GM18519 (cell line): Measurements from ENCODE around the gene PKN2.

Experiments used
- ATAC-seq: cut with Tn5 transposase; IDR thresholded peaks from one replicate; pipeline ENCODE4 v1.9.1; 2021; ENCODE audit warnings: mild to moderate bottlenecking, moderate library complexity; ENCODE audit not compliant: unreplicated experiment, low FRiP score

Gene PKN2

DNA sequence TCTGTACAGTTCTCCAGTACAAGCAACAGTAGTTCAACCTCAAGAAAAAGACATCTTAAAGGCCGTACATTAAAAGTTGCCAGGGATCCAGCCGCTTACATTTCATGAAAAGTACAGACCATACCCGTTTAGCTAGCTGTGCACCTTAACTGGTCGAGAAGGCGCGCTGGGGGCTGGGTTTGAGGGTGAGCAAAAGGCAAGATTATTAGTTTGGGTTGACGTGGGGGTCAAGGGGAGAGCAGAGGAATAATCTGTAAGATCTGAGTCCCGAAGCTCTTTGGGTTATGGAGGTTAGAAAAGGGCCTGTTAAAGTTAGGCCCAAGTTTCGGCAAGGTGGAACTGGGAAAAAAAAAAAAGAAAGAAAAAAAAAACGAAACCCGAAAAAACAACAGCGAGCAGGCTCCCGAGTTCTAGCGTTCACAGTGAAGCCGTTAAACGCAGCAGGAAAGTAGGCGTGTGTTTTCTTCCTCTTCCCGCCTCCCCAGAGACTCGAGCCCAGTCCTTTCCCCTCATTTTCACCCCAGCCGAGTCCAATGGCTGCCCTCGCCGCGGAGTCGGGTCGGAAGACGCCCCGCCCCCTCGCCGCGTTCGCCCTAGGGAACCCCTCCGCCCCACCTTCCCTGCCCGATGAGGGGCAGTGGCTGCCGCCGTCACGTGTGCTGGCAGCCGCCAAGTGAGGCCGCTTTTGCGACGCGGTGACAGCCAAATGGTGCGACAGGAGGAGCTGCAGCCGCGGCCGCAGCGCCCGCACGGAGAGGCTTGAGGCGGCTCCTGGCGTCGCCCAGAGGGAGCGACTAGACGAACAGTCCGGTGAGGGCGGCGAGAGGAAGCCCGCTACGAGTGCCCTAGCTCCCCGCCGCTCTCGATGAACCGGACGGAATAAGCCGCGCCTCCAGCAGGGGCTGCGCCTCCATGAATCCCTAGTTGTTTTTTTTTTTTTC is at the start of gene PKN2:
TSS of gene PKN2 (plus strand) at position 733 of the 941 bp plus-strand sequence. CDS start 308 bp downstream, outside the sequence.
- ATAC-seq, result peak; percentile 86

DNA sequence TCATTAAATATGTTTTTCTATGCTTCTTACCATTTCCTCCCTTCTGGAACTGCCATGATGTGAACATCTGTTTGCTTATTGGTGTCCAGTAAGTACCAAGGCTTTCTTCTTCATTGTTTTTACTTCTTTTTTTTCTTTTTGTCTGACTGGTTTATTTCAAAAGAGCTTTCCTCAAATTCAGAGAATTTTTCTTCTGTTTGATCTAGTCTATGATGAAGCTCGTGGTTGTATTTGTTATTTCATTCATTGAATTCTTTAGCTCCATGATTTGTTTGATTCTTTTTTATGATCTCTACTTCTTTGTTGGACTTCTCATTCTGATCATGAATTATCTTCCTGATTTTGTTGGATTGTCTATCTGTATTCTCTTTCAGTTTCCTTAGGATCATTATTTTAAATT is 49.5 kb upstream of the PKN2 start:
- ATAC-seq, result no peak

DNA sequence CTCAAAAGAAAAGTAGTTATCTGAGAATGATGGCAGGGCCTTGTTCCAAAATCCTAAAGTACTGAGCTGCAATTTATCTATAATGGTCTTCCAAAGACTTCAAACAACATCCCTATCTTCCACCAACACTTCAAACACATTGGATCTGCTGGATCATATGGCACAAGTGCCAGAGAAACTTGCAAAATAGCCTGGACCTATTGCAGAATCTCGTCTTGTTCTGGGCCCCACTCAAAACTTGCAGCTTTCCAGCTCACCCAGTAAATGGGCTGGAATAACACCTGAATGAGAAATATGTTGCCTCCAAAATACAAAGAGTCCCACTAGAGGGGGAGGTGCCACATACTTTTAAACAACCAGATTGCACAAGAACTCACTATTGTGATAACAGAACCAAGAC is 44.0 kb upstream of the PKN2 start:
- no peak for ATAC-seq

DNA sequence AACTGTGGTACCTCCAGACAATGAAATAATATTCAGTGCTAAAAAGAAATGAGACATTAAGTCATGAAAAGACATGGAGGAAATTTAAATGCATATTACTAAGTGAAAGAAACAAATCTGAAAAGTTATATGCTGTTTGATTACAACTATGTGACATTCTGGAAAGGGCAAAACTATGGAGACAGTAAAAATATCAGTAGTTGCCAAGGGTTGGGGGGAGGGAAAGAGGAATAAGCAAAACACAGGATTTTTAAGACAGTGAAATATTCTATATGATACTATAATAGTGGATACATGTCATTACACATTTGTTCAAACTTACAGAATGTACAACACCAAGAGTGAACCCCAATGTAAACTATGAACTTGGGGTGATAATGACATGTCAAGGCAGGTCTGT is 38.2 kb upstream of the PKN2 start:
- no peak for ATAC-seq

DNA sequence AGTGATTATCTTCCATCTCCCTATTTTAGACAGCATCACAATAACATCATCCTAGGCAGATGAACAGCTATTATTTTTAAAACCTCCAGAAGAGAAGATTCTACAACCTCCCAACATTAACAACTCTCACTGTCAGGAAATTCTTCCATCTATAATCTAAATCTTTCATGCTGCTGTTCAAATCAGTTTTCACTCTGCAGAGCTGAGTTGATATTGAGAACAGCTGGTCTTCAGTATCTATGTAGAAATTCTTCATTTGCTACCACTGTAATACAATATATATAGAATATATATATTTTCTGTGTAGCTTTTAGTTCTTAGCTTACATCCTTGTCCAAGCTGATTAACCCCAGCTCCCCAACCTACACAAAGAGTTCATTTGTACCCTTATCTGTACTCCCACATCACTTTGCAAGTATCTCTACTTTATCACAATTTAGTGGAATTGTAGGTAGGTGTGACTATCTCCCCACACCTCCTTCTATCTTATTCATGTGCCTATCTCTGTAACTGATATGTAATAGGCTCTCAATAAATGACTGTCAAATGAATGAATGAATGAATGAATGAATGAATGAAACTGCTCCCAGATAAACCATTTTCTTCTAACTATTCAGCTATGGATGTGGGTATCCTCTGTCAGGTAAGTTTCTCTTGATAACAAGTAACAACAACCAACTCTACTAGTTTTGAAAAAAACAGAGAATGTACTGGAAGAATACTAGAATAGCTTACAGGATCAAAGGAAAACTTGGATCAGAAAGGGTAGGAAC is 37.4 kb upstream of the PKN2 start:
- ATAC-seq, result no peak

DNA sequence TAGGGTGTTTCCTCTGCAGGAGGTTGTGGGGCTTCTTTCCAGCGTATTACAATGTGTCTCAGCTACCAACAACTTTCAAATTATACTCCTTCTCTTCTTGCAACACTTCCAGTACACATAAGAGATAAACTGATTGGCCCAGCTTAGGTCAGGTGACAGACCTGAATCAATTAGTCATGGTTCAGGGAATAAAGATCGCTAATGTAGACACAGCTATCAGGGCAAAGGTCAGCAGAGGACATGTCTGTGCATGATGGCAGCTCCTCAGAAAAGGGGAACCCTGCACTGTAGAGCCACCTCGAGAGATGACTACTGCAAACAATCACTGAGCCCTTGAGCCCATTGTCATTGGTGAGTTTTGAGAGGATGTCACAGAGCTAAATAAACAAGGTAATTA is 36.8 kb upstream of the PKN2 start:
- no peak for ATAC-seq

DNA sequence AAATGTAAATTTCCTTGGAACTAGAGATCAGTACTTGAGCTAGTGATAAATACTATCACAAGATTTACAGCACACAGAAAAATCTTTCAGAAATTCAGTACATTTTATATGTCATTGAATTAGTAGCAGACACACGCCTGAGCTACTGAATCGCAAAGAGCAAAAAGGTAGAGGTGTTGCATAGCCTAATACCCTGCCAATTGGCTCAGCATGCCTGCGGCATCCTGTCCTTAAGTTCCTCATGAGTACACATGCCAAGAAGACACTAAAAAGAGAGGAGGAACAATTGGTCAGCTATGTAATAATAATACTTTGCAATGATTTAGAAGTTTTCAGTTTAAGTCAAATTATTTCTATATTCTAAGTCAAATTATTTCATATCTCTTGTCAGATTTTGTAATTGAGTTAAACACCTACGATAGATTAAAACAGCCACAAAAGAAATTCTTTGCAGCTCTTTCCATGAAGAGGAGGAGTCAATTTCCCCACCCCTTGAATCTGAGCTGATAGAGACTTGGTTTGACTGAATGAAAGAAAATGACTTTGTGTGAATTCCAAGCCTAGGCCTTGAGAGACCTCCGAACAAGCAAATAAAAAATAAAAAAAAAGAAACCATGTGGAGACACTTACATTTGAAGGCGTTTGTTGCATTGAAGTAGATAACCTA is 36.2 kb upstream of the PKN2 start:
- no peak for ATAC-seq

DNA sequence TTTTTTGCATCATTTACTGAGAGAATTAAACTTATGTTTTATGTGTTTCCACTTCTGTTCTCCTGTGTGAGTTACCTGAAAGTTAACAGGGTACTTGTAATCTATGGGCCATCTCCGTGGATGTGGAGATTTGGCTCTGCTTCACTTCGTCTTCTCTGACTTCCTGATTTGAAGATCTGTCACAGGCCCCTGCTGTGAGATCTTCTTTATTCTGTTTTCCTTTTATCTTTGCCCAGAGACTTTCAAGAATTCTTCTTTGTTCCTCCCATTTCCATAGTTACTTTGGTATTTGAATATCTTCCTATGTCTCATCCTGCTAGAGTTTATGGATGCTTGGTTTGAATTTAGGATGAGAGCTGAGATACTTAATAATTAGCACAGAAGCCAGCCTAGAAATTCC is 35.4 kb upstream of the PKN2 start:
- ATAC-seq, result no peak

DNA sequence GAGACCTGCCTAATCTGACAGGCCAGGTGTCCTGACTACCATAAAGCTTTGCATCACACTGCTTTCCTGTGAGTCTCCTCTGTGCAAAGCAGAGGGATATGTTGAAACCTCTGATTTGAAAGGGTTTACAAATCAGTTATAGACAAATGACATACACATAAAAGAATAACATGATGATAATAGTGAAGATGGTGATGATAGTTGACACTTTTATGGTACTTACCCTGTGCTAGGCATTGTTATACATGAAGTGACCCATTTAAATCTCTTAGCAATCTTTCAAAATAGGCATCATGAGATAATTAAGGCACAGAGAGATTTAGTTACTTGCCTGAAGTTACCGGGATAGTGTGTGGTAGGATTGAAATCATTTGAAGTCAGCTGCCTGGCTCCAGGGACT is 34.1 kb upstream of the PKN2 start:
- ATAC-seq, result no peak

DNA sequence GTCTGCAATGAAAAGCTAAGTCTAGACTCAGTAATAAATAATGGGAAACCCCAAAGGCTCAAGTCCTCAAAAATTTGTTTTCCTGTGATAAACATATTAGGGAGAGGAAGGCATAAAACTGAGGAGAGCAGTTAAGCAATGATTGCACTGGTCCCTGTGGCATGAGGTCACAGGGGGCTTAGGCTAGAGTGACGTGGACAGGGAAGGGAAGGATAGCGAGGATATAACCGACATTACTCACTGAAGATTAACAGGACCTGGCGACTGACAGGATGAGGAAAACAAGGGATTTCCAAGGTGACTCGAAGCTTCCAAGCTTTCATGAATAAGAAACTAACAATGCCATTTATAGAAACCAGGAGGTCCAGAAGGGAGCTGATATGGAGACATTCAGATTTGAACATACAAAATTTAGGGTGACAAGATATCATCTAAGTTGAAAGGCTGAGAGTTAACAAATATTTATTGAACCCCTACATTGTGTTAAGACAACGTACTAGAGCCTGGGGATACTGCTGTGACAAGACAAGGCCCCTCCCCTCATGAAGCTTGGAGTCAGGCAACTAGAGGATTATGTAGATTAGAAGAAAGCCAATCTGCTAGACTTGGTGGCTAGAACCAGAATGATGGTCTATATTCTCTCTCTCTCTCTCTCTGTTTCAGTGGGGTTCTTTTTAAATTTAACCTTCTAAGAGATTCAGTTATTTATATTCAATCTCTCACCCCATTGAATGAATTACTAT is 33.2 kb upstream of the PKN2 start:
- no peak for ATAC-seq

DNA sequence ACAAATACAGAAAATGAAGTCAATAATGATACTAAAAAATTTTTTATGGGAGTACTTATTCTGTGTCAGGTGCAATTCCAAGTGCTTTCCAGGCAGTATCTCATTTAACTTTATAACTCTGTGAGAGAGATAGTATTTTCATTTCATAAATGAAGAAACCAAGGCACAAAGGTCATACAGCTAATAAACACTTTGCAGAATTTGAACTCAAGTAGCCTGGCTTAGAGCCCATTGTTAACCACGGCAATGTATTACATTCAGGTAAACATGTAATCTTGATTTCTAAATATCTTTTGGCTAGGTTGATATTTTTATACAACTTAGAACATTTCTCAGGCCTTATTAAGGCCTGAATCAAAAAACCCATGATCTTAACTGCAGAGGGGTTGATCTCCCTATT is 28.9 kb upstream of the PKN2 start:
- no peak for ATAC-seq

DNA sequence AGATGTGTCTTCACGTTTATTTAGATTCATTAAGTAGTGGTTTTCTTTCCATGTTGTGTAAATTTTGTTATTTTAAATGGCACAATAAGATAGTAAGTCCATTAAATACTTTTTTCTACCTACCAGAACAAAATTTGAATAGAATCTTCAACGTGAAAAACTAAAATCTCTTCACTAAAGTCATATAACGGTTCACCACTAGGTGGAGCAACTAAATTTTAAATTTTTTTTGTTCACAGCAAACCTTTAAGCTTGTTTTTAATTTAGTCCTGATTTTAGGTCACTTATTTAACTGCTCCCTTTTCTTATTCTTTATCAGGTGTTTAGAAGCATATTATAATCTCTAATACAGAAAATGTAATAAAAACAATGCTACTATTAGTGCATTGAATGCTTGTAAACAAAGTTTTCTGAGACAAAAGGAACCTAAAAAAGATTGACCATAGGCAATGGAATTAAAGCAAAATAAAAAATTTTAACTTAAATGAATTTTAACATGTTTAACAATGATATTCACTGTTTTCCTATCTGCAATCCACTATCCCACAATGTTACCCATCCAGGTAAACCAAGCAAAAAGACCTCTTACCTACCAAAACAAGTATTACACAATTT is 28.3 kb upstream of the PKN2 start:
- ATAC-seq, result no peak

DNA sequence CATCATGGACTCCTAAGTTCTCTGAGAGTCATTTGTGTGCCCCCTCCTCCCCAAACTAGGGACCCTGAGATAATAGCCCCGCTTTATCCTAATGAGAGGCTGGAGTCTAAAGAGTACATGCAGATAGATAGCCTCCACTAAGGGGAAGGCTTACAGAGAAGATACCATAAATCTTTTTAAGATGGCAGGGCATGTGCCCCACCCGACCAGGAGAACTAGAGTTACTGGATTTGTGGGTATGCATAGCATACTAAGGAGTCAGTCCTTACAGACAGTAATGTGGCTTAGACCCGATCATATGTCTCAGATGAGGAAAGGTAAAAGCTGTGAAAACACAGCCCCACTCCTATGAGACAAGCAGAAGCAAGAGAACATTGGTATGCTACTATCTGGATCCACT is 25.7 kb upstream of the PKN2 start:
- ATAC-seq, result no peak

DNA sequence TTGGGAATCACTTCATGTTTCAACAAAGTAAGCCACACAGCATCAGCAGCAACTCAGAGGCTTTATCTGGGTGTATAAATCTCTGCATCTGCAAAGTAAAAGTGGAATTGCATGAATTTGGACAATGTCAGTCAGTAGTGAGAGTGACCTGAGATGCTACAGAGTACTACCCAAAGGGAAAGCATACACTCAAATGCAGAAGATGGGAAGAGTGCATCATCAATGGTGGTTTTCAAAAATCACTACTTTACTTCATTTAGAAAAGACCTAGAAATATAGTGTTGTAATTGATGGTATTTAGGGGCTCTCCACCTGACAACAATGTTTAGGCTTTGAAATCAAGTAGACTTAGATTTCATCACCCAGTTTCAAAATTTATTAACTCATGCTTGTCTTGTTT is 24.5 kb upstream of the PKN2 start:
- no peak for ATAC-seq

DNA sequence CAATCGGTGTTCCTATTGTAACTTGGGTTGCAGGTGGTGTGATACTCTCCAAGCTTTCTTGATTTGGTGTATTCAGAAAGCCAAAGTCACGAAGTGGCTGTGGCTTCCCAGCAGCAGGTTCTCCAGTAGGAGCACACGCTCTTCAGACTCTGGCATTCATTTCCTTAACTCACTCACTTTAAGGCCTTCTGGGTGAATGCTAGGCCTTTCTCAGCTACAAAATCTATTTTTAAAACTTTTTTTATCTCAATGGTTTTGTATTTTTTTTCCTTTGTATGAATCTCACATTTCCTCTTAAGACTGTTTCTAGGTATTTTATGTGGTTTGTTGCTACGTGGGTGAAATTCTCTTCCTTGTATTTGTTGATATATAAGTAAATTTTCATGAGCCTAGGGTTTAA is 22.9 kb upstream of the PKN2 start:
- ATAC-seq, result no peak

DNA sequence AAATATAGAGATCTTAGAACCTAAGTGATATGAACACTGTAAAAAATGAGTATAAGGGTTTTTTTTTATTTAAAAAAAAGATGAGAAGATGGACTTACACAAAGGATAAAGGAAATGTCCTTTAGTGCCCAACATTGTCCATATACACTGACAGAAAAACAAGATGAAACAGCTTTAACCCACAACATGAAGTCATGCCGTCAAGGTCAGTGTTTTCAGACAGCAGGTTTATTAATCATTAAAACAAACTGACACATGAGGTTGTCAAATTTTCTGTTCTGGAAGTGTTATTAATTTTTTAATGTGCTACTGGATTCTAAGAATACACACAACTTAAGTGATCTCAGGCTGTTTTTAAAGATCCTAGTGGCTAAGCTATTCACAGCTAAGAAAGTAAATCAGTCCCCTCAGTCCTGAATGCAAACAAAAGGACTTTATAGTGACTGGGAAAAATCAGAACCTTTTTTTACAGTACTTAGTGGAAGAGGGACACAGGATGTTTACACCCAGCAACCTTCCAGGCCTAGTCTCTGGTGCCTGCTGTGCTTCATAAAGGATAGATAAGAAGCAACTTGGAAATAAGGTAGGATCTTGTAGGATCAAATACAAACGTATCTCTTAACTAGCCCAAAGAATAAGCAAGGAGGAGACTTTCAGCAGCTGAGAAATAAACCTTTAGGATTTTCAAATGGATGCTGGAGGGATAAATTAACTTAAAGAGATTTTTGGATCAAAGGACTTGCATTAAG is 21.9 kb upstream of the PKN2 start:
- ATAC-seq, result no peak

DNA sequence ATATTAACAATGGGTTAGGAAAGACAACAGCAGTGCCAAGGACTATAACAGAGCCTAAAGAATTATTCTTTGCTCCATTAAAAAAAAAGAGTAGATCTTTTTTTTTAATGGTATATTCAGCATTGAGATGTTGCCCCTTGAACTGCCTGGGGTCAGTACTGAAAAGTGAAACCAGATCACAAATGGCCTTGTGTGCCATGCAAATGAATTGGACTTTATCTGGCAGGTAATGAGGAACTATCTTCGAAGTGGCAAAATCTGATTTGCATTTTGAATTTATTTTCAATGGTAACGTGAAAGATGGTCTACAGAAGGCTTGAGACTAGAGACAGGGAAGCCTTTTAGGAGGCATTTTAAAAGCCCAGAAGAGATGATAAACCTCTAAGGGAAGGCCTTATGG is 21.4 kb upstream of the PKN2 start:
- no peak for ATAC-seq

DNA sequence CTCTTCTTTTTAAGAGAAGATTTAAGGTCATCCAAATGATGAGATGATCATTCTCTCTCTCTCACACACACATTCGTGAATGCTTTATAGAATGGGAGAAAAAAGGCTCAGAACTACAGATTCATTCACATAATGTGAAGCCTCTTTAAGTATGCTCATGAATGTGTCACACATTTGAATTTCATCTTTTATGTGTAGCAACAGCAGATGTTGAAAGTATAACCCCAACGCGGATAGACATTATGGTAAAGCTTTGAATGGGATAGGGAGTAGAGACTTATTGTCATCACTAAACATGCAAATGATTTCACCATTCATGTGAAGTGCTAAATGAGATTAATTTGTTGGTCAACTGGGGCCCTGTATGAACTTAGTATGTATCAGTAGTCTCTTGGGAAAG is 15.7 kb upstream of the PKN2 start:
- no peak for ATAC-seq

DNA sequence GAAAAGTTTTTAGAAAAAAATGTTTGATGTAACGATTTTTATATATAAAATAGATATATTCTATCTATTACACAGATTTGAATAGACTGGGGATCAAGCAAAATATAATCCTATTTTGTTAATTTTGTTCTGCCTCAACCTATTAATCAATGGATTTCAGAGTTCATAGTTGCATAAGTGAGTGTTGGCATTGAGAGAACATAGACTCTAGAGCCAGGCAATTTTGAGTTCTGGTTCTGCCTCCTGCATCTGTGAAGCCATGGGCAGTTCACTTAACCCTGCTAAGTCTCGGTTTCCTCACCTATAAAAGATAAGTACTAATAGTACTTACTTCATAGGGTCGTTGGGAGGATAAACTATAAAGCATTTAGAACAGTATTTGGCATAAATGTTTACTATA is 13.6 kb upstream of the PKN2 start:
- ATAC-seq, result no peak
